Naive thymus-derived CD4-positive, alpha-beta T cell (primary cell): ENCODE results near the gene OSBPL6. TPM values are rescaled to one million over a fixed set of nuclear protein-coding genes. Genes with fewer than 3 reads are reported as not detected.

Experiments used
- ATAC-seq: fragments of 150-1000 bp; cut with Tn5 transposase; 2 replicates; pipeline ENCODE4 v1.10.0; 2021; ENCODE audit warnings: mild to moderate bottlenecking, moderate library complexity
- CTCF ChIA-PET: fragments of 350-600 bp; sonication (Branson Sonifier 250); formaldehyde crosslinking; loops from one replicate; lab custom pipeline; 2021; ENCODE audit warnings: antibody characterized with exemption; lab: Charles Lee
- POLR2A ChIA-PET: fragments of 350-600 bp; sonication (Branson Sonifier 250); formaldehyde crosslinking; loops from one replicate; lab custom pipeline; 2021; ENCODE audit warnings: antibody characterized with exemption, inconsistent platforms; lab: Charles Lee
- DNase-seq, 9 donors: peaks; one replicate each; pipeline versions ENCODE4 v3.0.0 to v3.0.0-alpha.2; 2020 to 2022; ENCODE audit warnings: mixed read lengths in 1 of 9
- H3K27ac ChIP-seq: one replicate; pipeline ENCODE4 v1.7.0; 2013; ENCODE audit warnings: mild to moderate bottlenecking, low read depth, low read length, moderate library complexity
- H3K27me3 ChIP-seq, 2 donors: one replicate each; pipeline ENCODE4 v1.7.0; 2013; ENCODE audit warnings: low read length in 2 of 2, mild to moderate bottlenecking in 2 of 2, moderate library complexity in 2 of 2; ENCODE audit not compliant: control insufficient read depth in 2 of 2, insufficient read depth in 2 of 2
- H3K36me3 ChIP-seq, 3 experiments: 1 replicate in 2 of 3; 2 replicates in 1 of 3; pipeline ENCODE4 v1.7.0; 2013; ENCODE audit warnings: low read length in 3 of 3, mild to moderate bottlenecking in 3 of 3, moderate library complexity in 1 of 3; ENCODE audit not compliant: insufficient read depth in 3 of 3, control insufficient read depth in 2 of 3
- H3K4me1 ChIP-seq, 2 donors: one replicate each; pipeline ENCODE4 v1.7.0; 2013; ENCODE audit warnings: low read length in 2 of 2, mild to moderate bottlenecking in 2 of 2, moderate library complexity in 1 of 2; ENCODE audit not compliant: control insufficient read depth in 2 of 2, insufficient read depth in 2 of 2
- H3K4me3 ChIP-seq: 2 replicates; pipeline ENCODE4 v1.7.0; 2013; ENCODE audit warnings: mild to moderate bottlenecking, low read length
- H3K9me3 ChIP-seq, 3 experiments: 1 replicate in 2 of 3; 2 replicates in 1 of 3; pipeline ENCODE4 v1.7.0; 2013; ENCODE audit warnings: low read length in 3 of 3; ENCODE audit not compliant: control insufficient read depth in 2 of 3
- H3K27ac Mint-ChIP-seq, 9 donors: one replicate each; pipeline ENCODE4 v1.8.0; 2020 to 2022; ENCODE audit warnings: mixed read lengths in 9 of 9, mild to moderate bottlenecking in 8 of 9, moderate library complexity in 5 of 9, inconsistent platforms in 2 of 9
- H3K27me3 Mint-ChIP-seq, 5 donors: one replicate each; pipeline ENCODE4 v1.8.0; 2021 to 2022; ENCODE audit warnings: mixed read lengths in 5 of 5, mild to moderate bottlenecking in 1 of 5
- H3K36me3 Mint-ChIP-seq, 5 donors: one replicate each; pipeline ENCODE4 v1.8.0; 2020 to 2022; ENCODE audit warnings: mixed read lengths in 5 of 5, mild to moderate bottlenecking in 3 of 5, inconsistent platforms in 1 of 5
- H3K4me1 Mint-ChIP-seq, 7 donors: one replicate each; pipeline ENCODE4 v1.8.0; 2020 to 2022; ENCODE audit warnings: mixed read lengths in 7 of 7, mild to moderate bottlenecking in 3 of 7, inconsistent platforms in 1 of 7
- H3K4me3 Mint-ChIP-seq, 10 donors: one replicate each; pipeline ENCODE4 v1.8.0; 2020 to 2022; ENCODE audit warnings: mild to moderate bottlenecking in 10 of 10, mixed read lengths in 10 of 10, moderate library complexity in 6 of 10, inconsistent platforms in 2 of 10
- H3K9me3 Mint-ChIP-seq, 11 donors: one replicate each; pipeline ENCODE4 v1.8.0; 2020 to 2022; ENCODE audit warnings: mixed read lengths in 11 of 11, mild to moderate bottlenecking in 4 of 11, inconsistent platforms in 1 of 11, moderate library complexity in 1 of 11
- intact Hi-C, 2 donors: fragments of 100-400 bp; cut with micrococcal nuclease; formaldehyde crosslinking; loops; one replicate each; pipeline ENCODE4 v1.15.1; 2023
- polyA plus RNA-seq, 2 donors: library from polyadenylated mRNA; unstranded; fragments of 300-500 nt; fragmentation: Illumina TruSeq; gene quantifications; one replicate each; pipeline ENCODE4 v1.2.3, GENCODE V29; 2021
- total RNA-seq, 6 experiments: library from RNA in 5 of 6; stranded (reverse) in 5 of 6; gene quantifications; 1 replicate in 5 of 6; 2 replicates in 1 of 6; pipeline ENCODE4 v1.2.3 and lab custom pipeline; 2021 to 2026

Gene OSBPL6
- total and polyA plus RNA-seq, 7 experiments from 2014 or later: 0.05 to 1.1 (median 0.48) TPM; not detected in 2

DNA sequence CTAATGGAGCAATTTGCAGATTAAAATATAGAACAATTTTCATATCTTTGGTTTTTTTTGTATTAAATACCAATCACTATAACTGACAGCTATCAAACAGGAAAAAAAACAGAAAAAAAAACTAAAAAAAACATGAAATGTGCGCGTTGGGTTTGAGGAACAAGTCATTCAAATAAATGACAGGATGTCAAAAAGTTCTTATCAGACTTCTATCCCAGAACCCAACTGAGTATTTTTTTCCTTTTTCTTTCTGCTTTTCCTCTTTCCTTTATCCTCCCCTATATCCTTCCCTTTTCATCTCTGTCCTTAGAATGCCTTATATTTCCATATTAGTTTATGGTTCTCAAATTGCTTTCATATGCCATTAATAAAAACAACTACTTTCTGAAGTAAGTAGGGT is 242.3 kb downstream of the OSBPL6 start:
- H3K27ac Mint-ChIP-seq: peak overlapping the region in 2 of 9 donors; percentile 16
- Histone ChIP-seq H3K4me3 (no peak overlapping the region), H3K27me3 (no peaks in the 10 kb centered on the region), H3K9me3 (no peaks in the 10 kb centered on the region), H3K4me1 (no peaks in the 10 kb centered on the region), H3K36me3 (peaks cover 7 to 66% (median 18%) of the 10 kb centered on the region in 3 experiments), H3K27ac (no peak overlapping the region)
- H3K4me1 Mint-ChIP-seq: peaks cover 0 to 11% (median 2%) of the 10 kb centered on the region in 7 donors
- no peak overlapping the region for H3K4me3 Mint-ChIP-seq
- peaks cover 0 to 3% (median 0%) of the 10 kb centered on the region in 5 donors for H3K27me3 Mint-ChIP-seq
- intact Hi-C loops: no loop called here
- POLR2A ChIA-PET: no interaction called here
- peaks cover 0 to 62% (median 30%) of the 10 kb centered on the region in 5 donors for H3K36me3 Mint-ChIP-seq
- DNase-seq (no peak), ATAC-seq (no peak)
- CTCF ChIA-PET: interaction anchor here (1.3 kb wide), 1 partner anchor 22 kb away, joined by 3 read pairs; no protein-coding TSS in a partner anchor
- no peaks in the 10 kb centered on the region for H3K9me3 Mint-ChIP-seq

DNA sequence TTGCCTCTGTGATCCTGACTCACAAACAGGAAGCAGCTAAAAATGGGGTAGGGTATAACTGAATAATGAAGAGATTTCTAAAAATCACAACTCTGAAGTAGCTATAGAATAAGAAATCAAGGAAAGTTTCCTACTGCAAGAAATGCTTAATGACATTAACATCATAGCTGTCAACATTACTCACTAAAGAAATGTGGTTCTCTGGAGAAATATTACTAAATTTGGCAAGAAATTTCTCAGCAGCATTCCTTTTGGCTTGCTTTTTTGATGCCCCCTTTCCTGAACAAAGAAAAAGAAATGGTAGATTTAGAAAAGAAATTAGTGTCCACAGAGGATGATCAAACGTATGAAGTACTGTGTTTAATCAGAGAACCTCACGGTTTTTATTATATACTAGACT is 247.1 kb downstream of the OSBPL6 start:
- POLR2A ChIA-PET: interaction anchor here (1.6 kb wide), 1 partner anchor 8 kb away, joined by 8 read pairs; no protein-coding TSS in a partner anchor
- H3K27ac Mint-ChIP-seq: peak overlapping the region in 1 of 9 donors; percentile 20
- H3K4me3 ChIP-seq: no peak overlapping the region
- H3K36me3 ChIP-seq: peaks cover 17 to 55% (median 23%) of the 10 kb centered on the region in 3 experiments
- no peaks in the 10 kb centered on the region for H3K4me1 ChIP-seq
- CTCF ChIA-PET: no interaction called here
- H3K9me3 ChIP-seq: no peaks in the 10 kb centered on the region
- intact Hi-C loops: no loop called here
- H3K4me3 Mint-ChIP-seq: no peak overlapping the region
- H3K27me3 ChIP-seq: no peaks in the 10 kb centered on the region
- DNase-seq (no peak), ATAC-seq (no peak)
- H3K36me3 Mint-ChIP-seq: peaks cover 4 to 55% (median 24%) of the 10 kb centered on the region in 5 donors
- H3K27me3 Mint-ChIP-seq: no peaks in the 10 kb centered on the region
- H3K4me1 Mint-ChIP-seq: peaks cover 2 to 26% (median 11%) of the 10 kb centered on the region in 7 donors
- no peak overlapping the region for H3K27ac ChIP-seq
- H3K9me3 Mint-ChIP-seq: no peaks in the 10 kb centered on the region

DNA sequence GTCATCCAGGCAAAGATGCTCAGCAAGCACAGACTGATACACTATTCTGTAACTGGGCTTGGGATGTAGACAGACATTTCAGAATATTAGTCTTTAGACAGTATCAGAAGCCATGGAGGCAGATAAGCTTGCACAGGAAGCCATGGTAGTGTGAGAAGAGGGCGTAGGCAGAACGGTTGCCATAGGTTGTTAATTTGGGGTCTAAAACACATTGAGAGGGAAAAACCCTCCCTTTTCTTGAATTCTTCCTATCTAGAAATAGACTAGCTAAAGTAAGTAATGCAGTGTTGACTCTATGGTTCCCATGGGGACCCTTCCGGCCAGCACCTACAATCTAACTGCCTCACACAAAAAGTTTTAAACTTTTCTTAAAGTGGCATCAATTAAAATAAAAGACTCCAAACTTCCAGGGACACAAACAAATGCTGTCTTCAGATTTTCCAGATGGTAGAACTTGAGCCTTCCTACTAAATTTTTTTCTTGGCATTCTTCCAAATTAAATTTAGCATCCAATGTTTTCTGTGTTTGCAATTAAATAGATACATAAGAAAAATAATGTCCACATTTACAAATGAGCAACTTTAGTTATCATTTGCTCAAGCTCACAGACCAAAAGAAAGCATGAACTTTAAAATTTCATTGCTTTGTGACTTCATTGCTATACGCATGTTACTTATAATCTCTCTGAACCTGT is 254.8 kb downstream of the OSBPL6 start:
- POLR2A ChIA-PET: interaction anchor here (0.6 to 3.3 kb wide), 9 partner anchors 8 to 336 kb away, joined by 3 to 31 read pairs (median 4); partner anchors contain the start of gene PLEKHA3
- Mint-ChIP-seq H3K9me3 (no peaks in the 10 kb centered on the region), H3K27ac (peak overlapping the region; percentile 54 to 98 (median 94)), H3K4me3 (peak overlapping the region; percentile 26 to 96 (median 90)), H3K4me1 (peaks cover 20 to 47% (median 37%) of the 10 kb centered on the region in 7 donors), H3K36me3 (peaks cover 0 to 24% (median 15%) of the 10 kb centered on the region in 5 donors), H3K27me3 (peaks cover 0 to 4% (median 0%) of the 10 kb centered on the region in 5 donors)
- H3K4me1 ChIP-seq: peaks cover 12 to 25% of the 10 kb centered on the region in 2 donors
- H3K27ac ChIP-seq: peak overlapping the region; percentile 100
- ATAC-seq (no peak), DNase-seq (no peak)
- intact Hi-C loops: loop anchor here in 1 of 2 donors (1.0 kb wide), 1 partner anchor 10 kb away; no protein-coding TSS in a partner anchor
- no peak overlapping the region for H3K4me3 ChIP-seq
- no peaks in the 10 kb centered on the region for H3K9me3 ChIP-seq
- no peaks in the 10 kb centered on the region for H3K27me3 ChIP-seq
- CTCF ChIA-PET: interaction anchor here (0.8 kb wide), 1 partner anchor 34 kb away, joined by 5 read pairs; no protein-coding TSS in a partner anchor
- H3K36me3 ChIP-seq: peaks cover 0 to 23% (median 9%) of the 10 kb centered on the region in 3 experiments

DNA sequence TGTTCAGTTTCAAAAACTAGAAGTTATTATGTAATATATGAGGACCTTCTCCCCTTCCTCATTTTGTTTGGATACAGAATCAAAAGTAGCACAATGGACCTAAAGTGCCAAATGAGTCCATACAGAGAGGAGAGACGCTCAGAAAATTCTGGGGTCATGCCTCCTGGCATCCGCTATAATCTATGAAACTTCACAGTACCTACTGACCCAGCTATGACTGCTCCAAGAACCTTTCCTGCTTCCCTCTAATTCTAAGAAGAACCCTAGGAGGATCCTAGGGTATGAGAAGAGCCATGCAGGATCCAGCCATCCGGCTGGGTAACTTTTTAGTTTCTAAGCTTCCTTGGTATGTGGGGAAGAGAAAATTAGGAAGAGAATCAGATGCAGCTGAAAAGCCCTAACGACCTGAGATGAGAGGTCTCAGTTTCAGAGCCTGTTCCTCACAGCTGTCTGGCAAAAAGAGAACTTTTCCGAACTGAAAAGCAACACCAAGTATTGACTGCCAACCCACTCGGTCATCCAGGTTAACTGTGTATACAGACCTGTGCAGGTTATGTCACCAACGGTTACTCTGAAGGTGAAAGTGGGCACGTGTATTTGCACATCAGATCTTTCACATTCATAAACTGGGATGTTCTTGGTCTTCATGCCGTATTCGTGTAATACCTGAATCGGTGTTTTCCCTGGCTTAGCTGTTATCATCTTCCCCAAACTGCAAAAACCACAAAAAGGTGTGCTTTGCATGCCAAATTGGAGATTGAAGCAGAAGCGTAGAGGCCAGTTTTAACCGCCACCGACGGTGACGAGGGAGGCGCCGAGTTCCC is 255.6 kb downstream of the OSBPL6 start:
- intact Hi-C loops: loop anchor here (1.0 to 10.0 kb wide), 7 partner anchors 11 to 1237 kb away; partner anchors contain the start of genes HNRNPA3 (in 1 of the 2) and SESTD1 (in 1 of the 2)
- peak overlapping the region; percentile 80 to 98 (median 95) for H3K27ac Mint-ChIP-seq
- peak overlapping the region; percentile 94 for H3K4me3 ChIP-seq
- peak in 2 of 9 donors; percentile 12 to 88 for DNase-seq
- H3K36me3 Mint-ChIP-seq: peaks cover 5 to 18% (median 12%) of the 10 kb centered on the region in 5 donors
- H3K4me1 Mint-ChIP-seq: peaks cover 17 to 41% (median 35%) of the 10 kb centered on the region in 7 donors
- peak overlapping the region; percentile 89 to 96 (median 90) for H3K4me3 Mint-ChIP-seq
- peaks cover 0 to 7% (median 0%) of the 10 kb centered on the region in 5 donors for H3K27me3 Mint-ChIP-seq
- ATAC-seq: no peak
- H3K27ac ChIP-seq: peak overlapping the region; percentile 100
- H3K9me3 ChIP-seq: no peaks in the 10 kb centered on the region
- H3K9me3 Mint-ChIP-seq: peaks cover 0 to 4% (median 0%) of the 10 kb centered on the region in 11 donors
- ChIA-PET POLR2A (interaction anchor here (0.6 to 3.3 kb wide), 10 partner anchors 9 to 1185 kb away, joined by 3 to 31 read pairs (median 4); partner anchors contain the start of genes NFE2L2 and PLEKHA3), CTCF (interaction anchor here (0.8 to 1.7 kb wide), 4 partner anchors 30 to 35 kb away, joined by 3 to 5 read pairs (median 4); no protein-coding TSS in a partner anchor)
- no peaks in the 10 kb centered on the region for H3K27me3 ChIP-seq
- H3K4me1 ChIP-seq: peaks cover 12 to 25% of the 10 kb centered on the region in 2 donors
- H3K36me3 ChIP-seq: peaks cover 0 to 19% (median 8%) of the 10 kb centered on the region in 3 experiments

DNA sequence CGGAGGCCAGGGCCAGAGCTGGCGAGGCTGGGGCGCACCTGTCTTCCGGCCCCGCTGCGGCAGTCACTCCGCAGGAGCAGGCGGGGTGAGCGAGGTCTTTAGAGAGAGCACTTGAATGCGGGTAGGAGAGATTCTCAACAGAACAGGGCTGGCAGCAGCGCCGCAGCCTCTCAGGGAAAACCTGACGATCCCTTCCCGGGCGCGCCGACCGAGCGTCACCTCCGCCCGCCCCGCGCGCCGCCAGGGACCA is 256.1 kb downstream of the OSBPL6 start:
- peaks cover 0 to 4% (median 0%) of the 10 kb centered on the region in 11 donors for H3K9me3 Mint-ChIP-seq
- peak in 5 of 9 donors; percentile 70 to 86 (median 85) for DNase-seq
- peak; percentile 62 for ATAC-seq
- H3K4me3 ChIP-seq: peak overlapping the region; percentile 94
- H3K27ac Mint-ChIP-seq: peak overlapping the region; percentile 80 to 98 (median 95)
- CTCF ChIA-PET: interaction anchor here (0.6 to 1.7 kb wide), 4 partner anchors 28 to 36 kb away, joined by 3 to 5 read pairs (median 4); no protein-coding TSS in a partner anchor
- peaks cover 12 to 25% of the 10 kb centered on the region in 2 donors for H3K4me1 ChIP-seq
- H3K4me3 Mint-ChIP-seq: peak overlapping the region; percentile 89 to 96 (median 90)
- peaks cover 0 to 14% (median 4%) of the 10 kb centered on the region in 3 experiments for H3K36me3 ChIP-seq
- peaks cover 0 to 9% (median 0%) of the 10 kb centered on the region in 5 donors for H3K27me3 Mint-ChIP-seq
- no peaks in the 10 kb centered on the region for H3K9me3 ChIP-seq
- H3K27ac ChIP-seq: peak overlapping the region; percentile 100
- peaks cover 12 to 36% (median 30%) of the 10 kb centered on the region in 7 donors for H3K4me1 Mint-ChIP-seq
- intact Hi-C loops: loop anchor here (1.0 to 10.0 kb wide), 6 partner anchors 36 to 1238 kb away; partner anchors contain the start of genes HNRNPA3 (in 1 of the 2) and SESTD1 (in 1 of the 2)
- POLR2A ChIA-PET: interaction anchor here (0.9 to 3.3 kb wide), 15 partner anchors 10 to 1185 kb away, joined by 3 to 31 read pairs (median 4); partner anchors contain the start of genes NFE2L2 and PLEKHA3
- H3K27me3 ChIP-seq: no peaks in the 10 kb centered on the region
- peaks cover 5 to 16% (median 10%) of the 10 kb centered on the region in 5 donors for H3K36me3 Mint-ChIP-seq
